Cardiac septum (tissue), 1 donor: Measurements from ENCODE around the gene LDLRAD4. TPM values are rescaled to one million over a fixed set of nuclear protein-coding genes. Genes with fewer than 3 reads are reported as not detected.

Source experiments
- DNase-seq: peaks from one replicate; pipeline ENCODE4 v3.0.0-alpha.2; 2020; ENCODE audit warnings: low spot score
- intact Hi-C: fragments of 100-400 bp; cut with DNase I; formaldehyde crosslinking; loops from one replicate; pipeline ENCODE4 v1.14.0; 2022
- total RNA-seq: library from RNA; stranded (reverse); fragmentation: NEBNext Ultra II Directional; extraction: Animal tissue kit (Norgen Biotek cat#: 25700); gene quantifications from one replicate; pipeline ENCODE4 v1.2.1, GENCODE V29; 2021
- donor health status: DM: no; HTN: no; CAD: no.

LDLRAD4 gene
- total RNA-seq, 1 donor from 2014 or later = 23.3 TPM

DNA sequence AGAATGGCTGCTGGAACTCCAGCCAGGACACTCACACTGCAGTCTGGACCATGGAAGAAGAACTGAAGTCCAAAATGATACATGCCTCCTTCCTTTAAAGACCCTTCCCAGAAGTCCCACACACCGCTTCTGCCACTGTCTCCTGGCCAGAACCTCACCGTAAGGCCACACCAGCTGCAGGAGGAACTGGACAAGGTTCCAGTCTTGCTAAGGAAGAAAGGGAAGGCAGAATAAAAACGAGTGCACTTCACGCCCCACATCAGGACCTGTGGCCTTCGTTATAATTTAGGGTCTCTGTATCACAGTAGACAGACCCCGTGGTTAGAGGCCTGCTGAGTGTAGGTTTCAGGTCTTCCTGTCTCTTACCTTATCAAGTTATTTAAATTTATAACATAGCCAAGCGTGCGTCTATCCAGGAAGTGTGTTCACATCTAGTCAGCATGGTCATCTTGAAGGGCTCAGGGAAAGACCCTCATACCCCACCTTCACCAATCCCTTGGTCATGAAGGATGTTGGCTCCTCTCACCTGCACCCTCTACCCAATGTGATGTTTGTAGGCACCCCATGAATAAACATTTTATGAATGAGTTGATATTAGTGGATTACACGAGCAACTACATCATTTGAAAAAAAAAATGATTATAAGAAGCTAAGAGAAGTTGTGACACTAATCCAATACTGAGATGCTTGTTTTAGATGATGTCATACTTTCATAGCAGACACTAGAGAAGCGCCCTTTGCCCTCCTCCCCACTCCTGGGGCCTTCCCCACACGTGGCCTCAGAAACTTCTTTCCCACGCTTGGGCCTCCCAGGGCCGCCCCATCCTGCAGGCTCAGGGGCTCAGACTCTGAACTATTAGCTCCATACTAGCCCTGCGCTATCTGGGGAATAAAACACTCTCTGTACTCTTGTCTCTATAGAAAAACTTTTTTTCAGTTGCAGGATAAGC, 350.2 kb downstream of the LDLRAD4 start:
- intact Hi-C loops = no loop called here
- DNase-seq = no peak

DNA sequence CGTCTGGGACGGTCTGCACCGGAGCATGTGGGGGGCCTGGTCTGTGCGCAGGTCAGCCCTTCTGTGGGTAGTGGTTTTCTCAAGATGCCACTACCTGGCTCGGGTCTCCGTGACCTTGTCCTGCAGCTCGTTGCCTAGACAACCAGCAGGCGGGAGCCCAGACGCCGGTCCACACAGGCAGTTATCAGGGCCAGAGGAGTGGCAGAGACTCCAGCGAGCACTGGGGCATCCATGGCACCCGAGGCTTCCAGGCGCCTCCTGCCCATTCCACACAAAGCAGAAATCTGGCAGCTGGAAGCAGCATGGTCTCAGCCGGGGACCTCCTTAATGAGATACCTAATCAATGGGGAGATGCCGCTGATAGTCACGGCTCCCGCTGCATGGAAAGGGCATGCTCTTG, 351.7 kb downstream of the LDLRAD4 start:
- no peak for DNase-seq
- intact Hi-C loops = no loop called here

DNA sequence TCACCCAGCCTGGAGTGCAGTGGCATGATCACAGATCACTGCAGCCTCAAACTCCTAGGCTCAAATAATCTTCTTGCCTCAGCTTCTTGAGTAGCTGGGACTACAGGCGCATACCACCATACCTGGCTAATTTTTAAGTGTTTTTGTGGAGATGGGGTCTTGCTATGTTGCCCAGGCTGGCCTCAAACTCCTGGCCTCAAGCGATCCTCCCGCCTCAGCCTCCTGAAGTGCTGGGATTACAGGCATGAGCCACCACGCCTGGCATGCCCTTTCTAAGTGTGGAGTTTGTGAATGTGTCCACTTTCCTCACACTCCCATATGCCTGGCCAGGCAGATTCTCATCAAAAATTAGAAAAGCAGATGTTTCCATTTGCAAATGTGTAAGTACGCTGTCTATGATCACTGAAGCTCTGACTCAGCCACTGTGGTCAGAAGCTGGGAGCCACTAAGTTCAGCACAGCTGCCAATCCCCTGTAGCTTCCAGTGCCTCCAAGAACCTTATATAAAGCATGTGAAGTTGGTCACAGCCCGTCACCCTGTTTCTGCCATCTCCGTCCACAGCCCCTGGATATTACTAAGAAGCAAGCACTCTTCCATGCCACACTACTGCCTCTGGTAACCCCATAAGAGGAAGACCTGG, 352.4 kb downstream of the LDLRAD4 start:
- intact Hi-C loops = no loop called here
- DNase-seq = no peak

DNA sequence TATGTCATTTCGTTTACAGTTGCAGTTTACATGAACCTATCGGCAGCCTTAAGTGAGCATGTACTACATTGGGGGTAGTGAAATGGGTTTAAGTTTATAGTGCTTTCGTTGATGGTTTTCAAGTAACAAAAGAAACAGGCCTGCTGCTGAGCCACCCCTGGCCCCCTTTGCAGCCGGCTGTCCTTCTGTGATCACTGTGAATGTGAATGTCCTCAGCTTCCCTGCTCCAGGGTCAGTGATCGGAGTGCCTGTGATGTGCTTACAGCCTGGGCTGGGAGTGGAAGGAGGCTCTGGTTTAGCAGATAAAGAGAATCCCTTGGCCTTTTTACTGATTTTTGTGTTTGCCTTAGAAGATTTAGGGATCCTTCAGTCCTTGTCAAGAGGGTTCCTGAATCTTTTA, 353.6 kb downstream of the LDLRAD4 start:
- no peak for DNase-seq
- intact Hi-C loops = no loop called here

DNA sequence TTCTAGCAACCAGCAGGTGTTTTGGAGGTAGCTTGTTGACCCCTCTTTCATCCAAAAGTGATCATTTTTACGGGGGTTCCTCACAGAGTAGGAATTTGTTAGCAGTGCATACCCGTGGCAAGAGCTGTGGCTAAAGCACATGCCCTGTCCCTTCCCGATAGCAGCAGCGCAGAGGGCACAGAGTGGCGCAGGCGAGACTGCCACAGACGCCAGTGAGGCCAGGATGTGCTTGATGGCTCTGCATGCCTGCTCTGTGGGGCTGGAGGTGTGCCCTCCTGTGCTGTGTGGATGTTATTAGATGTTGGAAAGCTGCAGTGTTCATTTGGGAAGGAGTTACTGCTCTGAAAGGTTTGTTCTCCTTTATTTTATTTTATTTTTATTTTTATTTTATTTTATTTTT, 354.2 kb downstream of the LDLRAD4 start:
- intact Hi-C loops = no loop called here
- no peak for DNase-seq

DNA sequence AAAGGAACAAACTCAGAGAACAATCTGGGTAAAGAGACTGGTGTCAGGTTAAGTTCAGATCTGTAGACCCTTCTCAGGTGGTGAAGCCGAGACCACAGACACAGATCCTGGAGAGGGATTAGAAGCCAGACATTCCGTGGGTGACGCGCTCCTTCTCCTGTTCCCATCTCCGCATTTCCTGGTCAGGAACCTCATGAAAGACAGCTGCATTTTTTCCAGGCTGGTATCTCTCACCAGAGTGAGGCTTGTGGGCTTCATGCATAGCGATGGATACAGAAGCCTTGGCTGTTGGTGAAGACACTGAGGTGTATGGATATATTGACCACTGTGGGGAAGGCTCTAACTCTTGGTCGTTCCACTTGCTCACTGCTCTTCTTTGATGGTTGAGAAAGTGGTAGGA, 355.2 kb downstream of the LDLRAD4 start:
- no peak for DNase-seq
- intact Hi-C loops = no loop called here

DNA sequence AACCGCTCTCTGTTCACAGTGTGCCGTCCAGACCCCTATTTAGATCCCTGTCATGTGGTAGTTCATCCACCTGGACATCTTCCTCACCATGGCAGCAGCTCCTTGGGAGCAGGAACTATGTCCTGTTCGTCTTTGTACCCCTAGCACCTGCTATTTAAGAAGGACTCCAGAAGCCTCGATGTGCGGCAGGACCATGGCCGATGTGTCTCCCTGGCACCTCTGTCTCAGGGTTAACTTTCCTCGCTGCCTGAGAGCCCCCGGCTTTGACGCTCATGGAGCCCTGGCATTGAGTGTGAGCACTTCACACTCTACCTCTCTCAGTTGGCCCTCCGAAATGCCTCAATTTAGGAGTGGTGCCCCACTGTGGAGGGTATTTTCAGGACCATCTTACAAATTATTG, 355.8 kb downstream of the LDLRAD4 start:
- intact Hi-C loops = no loop called here
- DNase-seq = no peak

DNA sequence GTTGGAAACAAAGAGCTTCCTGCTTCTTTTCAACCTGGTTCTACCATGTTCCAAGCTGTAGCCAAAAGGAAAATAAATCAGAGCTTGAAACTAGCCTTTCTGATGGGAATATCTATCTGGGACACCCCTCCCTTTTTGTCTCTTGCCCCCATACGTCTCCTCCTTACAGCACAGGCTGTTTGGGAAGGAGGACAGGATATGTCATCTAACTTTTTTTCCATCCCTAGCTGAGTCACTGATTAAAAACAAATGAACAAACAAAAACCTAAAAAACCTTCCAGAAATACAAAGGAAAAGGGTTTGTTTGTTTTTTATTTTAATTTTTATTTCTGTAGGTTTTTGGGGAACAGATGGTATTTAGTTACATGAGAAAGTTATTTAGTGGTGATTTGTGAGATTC, 356.2 kb downstream of the LDLRAD4 start:
- intact Hi-C loops = no loop called here
- DNase-seq = no peak

DNA sequence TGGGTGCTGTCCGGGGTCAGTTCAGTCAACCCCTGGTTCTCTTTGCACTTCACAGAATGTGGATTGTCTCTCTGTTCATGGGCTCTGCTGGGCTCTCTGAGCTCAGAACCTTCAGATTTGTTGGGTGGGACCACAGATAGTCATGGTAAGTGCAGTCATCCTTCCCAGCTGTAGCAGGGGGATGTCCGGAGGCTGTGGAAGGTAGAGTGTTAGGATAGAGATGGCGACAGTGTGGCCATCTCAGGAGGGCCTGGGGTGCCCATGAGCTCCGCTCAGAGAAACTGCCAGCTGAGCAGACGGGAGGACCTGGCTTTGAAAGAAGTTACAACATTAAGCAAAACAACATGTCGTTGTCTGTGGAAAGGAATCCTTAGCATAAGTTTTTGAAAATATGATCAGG, 358.0 kb downstream of the LDLRAD4 start:
- DNase-seq = no peak
- intact Hi-C loops = no loop called here

DNA sequence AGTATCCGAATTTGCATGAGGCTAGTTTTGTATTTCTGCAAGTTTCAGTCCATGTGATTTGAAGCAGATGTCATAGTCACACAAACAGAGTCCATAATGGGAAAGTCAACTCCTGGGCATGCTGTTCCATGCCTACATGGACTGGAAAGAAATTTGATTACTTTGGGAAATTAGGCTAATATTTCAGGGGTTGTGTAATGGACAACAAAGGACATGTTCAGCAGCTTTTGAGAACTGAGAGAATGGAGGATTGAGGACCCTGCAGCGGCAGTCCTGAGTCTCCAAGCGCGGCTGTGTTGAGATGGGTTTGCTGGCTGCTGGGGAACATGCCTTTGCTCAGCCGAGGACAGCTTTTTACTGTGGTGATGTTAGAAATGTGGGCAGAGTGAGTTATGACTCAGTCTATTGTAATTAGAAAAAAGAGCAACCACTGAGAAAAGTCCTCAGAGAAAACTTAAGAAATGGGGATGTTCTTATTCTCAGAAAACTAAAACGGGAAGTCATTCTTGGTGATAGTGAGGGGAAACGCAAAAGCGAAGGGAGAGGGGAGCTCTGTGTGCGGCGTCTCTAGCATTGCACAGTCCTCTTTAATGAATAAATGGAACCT, 358.6 kb downstream of the LDLRAD4 start:
- DNase-seq = no peak

DNA sequence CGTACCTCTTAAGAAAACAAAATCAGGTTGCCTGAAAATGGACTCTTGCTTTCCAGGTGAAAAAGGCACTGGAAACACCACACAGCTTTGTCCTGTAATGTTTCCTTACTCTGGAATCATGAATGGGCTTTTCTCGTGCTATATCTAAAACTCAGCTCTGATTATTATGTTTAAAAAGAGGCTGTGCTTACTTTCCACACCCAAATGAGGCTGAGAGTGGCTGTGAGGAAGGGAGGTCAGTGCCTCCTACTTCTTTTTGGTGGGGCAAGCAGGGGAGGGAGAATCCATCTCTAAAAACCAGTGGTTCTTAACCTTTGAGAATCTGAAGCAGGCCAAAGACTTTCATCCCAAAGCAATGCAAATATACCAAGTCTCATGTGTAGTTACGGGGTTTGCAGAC, 359.2 kb downstream of the LDLRAD4 start:
- no peak for DNase-seq
- intact Hi-C loops = no loop called here

More for the DNA sequence above, 358.6 kb downstream of the LDLRAD4 start:
- intact Hi-C loops = no loop called here

DNA sequence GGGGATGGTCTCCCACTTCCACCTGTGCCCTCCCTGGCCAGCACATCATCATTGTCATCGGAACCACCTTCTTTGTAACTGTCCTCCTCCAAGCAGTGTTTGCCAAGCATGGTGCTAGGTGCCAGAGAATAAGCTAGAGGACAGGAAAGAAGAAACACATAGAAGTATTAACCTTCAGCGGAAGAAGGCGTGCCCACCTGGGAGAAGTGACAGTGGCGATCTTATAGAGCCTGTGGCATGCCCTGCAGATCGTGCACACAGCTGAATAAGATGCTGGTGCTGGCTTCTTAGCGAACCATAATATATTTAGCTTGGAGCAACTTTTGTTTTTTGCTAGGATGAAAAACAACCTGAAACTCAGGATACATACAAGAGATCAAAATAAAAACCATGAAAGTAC, 359.8 kb downstream of the LDLRAD4 start:
- DNase-seq = no peak
- intact Hi-C loops = no loop called here

DNA sequence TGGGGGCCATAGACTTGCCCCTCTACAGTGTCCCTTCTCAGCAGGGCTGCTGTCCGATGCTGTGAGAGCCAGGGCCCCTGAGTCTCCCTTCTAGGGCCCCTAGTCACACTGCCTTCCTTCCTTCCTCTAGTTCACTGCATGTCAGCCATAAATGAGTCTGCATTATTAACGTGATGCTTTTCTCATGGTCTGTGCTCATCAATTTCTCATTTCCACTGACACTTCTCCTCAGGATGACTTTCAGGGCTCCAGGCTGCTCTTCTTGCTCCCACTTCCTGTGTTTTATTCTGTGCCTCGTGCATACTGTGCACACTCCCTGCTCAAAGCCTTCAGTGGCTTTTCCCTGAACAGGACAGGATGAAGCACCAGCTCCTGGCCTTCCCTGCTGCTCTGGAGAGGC, 361.3 kb downstream of the LDLRAD4 start:
- DNase-seq = no peak
- intact Hi-C loops = no loop called here

DNA sequence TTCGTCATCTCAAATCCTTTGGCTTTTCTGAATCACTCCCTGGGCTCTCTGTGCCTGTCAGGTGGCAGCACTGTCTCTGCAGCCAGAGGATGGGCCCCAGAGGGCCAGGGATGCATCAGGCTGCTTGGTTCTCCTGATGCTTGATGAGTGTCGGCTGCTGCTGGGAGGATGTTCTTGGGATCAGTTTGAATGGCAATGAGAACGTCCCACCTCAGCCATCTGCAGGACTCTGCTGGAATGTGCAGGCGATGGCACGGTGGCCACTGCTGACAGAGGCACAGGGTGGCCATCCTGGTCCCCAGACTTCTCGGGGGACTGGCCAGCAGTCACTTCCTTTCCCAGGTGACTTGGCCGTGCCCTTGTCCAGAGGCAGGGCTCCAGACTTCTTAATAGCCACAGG, 361.8 kb downstream of the LDLRAD4 start:
- no peak for DNase-seq
- intact Hi-C loops = no loop called here

DNA sequence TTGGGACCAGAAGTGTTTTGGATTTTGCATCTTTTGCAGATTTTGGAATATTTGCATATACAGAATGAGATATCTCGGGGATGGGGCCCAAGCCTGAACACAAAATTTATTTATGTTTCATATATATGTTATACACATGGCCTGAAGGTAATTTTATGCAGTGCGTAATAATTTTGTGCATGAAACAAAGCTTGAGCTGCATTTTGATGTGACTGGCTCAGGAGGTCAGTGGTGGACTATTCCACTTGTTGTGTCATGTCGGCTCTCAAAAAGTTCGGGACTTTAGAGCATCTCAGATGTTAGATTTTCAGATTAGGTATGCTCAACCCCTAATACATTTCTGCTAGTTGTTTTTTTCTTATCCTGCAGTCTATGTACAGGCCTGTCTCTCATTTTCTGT, 362.4 kb downstream of the LDLRAD4 start:
- DNase-seq = no peak
- intact Hi-C loops = no loop called here

DNA sequence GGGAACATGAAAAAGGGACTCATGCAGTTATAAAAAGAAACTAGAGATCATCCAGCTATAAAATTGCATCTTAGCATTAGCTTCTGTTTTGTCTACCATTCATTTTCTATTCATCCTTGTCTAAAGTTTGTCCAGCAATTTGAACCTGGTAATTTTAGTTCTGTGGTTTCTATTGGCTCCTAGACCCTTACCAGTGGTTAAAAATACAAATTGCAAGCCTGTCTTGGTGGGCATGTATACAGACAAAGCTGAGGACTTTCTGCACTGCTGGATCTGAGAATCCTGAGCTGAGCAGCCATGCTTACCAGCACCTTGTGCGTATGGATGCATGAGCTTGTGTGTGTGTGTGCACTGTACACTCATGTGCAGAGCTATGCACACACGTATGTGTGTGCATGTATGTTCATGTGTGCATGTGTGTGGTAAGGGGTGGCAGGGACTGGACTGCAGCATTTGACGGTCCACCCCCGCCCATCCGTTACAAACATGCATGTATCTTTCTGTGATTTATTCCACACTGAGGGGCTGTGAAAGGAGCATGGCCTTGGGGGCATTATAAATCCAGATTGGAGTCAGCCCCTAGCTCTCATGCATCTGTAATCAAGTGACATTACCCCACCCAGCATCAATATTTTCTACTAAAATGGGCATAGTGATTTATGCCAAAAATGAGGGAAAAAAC, 363.1 kb downstream of the LDLRAD4 start:
- intact Hi-C loops = no loop called here
- DNase-seq = no peak

DNA sequence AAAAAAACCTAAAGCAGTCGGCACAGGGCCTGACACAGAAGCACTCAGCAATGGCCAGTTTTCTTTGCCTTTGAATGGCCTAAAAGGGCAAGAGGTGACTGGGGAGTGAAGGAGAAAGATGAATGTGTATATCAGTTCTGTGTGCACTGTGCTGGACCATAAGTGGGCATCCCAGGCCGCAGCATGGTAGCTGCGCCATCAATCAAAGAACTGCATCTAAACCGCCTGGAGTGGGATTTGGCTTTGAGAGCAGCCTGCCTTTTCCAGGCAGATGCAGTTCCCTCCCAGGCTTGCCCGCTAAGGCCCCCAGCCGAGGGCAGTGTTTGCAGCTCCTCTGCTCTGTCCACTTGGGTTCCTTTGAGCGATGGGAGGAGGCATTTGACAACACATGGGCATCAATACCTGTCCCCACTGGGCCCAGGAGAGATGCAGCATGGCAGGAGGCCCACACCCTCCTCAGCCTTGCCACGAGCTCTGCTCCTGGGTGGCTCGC, 363.7 kb downstream of the LDLRAD4 start:
- intact Hi-C loops = no loop called here
- DNase-seq = no peak

DNA sequence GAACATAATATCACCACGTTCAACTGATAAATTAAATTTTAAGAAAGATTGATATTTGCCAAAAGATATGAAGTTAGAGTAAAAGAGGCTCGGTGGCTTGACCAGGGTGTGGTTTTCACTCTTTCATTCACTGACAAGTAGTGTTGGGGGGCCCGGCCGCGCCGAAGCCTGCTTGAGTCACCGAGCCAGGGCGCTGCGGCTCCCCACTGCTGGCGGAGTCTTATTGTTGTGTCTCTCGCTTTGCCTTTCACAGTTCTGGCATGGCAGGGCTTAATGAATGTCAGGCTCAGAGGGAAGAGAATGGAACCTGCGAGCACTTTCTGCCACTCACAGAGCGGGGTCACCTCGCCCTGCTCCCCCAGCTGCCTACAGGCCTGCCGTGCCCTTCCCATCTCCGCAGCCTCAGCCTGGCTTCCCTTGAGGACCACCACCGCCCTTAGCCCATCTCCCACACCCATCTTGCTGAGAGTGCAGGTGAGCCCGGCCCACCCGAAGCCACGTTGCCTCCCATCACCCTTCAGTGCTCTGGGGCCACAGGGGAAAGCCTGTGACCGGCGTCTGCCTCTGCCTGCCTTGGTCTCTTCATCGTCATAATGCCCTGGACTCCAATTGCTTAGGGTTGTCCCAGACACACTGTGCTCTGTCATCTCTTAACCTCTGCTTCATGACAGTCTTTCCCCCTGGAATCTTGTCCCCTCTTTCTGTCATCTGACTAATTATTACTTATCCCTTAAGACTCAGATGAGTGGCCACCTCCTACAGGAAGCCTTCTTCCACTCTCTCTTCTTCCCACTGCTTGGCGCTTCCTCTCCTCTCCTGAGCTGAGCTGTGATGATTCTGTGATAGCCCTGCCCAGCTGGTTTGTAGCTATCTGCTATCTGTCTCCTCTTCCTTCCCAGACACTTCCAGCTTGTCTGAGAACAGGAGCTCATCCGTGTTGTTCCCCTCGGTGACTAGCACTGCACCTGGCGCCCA, 365.3 kb downstream of the LDLRAD4 start:
- DNase-seq = no peak
- intact Hi-C loops = no loop called here

DNA sequence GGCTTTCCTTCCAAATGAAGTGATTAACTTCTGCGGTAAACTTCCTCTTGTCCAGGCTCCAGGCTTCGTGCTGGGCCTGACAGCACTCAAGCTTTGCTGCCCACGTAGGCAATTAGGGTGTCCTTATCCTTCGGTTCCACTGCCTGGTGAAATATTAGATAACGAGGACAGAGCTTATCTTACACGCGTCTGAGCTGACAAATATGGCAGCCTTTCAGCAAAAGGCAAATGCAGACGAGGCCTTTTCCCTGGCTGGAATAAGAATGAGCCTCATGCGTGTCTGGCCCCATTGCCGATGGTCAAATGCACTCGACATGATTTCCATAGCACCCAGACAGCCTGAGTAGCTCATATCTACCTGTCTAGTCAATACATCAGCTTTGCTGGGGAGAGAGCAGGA, 366.3 kb downstream of the LDLRAD4 start:
- intact Hi-C loops = no loop called here
- no peak for DNase-seq
